HG03521 (cell line): ENCODE measurements around the gene STRIP2.
"Not testable (repeated sequence)": the region's sequence is repeated elsewhere in the genome, so short reads cannot be mapped to it uniquely, and the experiment has no call there.

ENCODE experiments used
- ATAC-seq: cut with Tn5 transposase; IDR thresholded peaks from one replicate; pipeline ENCODE4 v1.9.1; 2021; ENCODE audit warnings: mild to moderate bottlenecking, moderate library complexity; ENCODE audit not compliant: unreplicated experiment

The STRIP2 gene

GRCh38 chr7:129421717-129422250 lies 12.4 kb upstream of the STRIP2 start:
- no peak for ATAC-seq

- ATAC-seq: no peak
Observed at GRCh38 chr7:129422727-129423126, 11.5 kb upstream of the STRIP2 start.

- no peak for ATAC-seq
Observed at GRCh38 chr7:129423700-129424410, 10.4 kb upstream of the STRIP2 start.

GRCh38 chr7:129426482-129426881 lies 7.8 kb upstream of the STRIP2 start:
- ATAC-seq: no peak

GRCh38 chr7:129427526-129428045 lies 6.6 kb upstream of the STRIP2 start:
- no peak for ATAC-seq

- no peak for ATAC-seq
Observed at GRCh38 chr7:129431911-129432643, 2.2 kb upstream of the STRIP2 start.

GRCh38 chr7:129434675-129435318 lies 565 bp downstream of the STRIP2 start:
- ATAC-seq: no peak

- no peak for ATAC-seq
Observed at GRCh38 chr7:129435414-129435829, 1.2 kb downstream of the STRIP2 start.

- ATAC-seq: no peak
Observed at GRCh38 chr7:129436335-129436923, 2.2 kb downstream of the STRIP2 start.

- ATAC-seq: no peak
Observed at GRCh38 chr7:129437190-129437589, 3.0 kb downstream of the STRIP2 start.

GRCh38 chr7:129438281-129438838 lies 4.1 kb downstream of the STRIP2 start:
- ATAC-seq: no peak

- no peak for ATAC-seq
Observed at GRCh38 chr7:129438839-129439651, 4.8 kb downstream of the STRIP2 start.

GRCh38 chr7:129439963-129440625 lies 5.9 kb downstream of the STRIP2 start:
- no peak for ATAC-seq

GRCh38 chr7:129443612-129444011 lies 9.4 kb downstream of the STRIP2 start:
- no peak for ATAC-seq

GRCh38 chr7:129444776-129445175 lies 10.5 kb downstream of the STRIP2 start:
- ATAC-seq: not testable (repeated sequence)

- ATAC-seq: not testable (repeated sequence)
Observed at GRCh38 chr7:129446925-129447324, 12.7 kb downstream of the STRIP2 start.

- not testable (repeated sequence) for ATAC-seq
Observed at GRCh38 chr7:129447445-129447844, 13.2 kb downstream of the STRIP2 start.

- not testable (repeated sequence) for ATAC-seq
Observed at GRCh38 chr7:129448608-129449007, 14.4 kb downstream of the STRIP2 start.

- ATAC-seq: no peak
Observed at GRCh38 chr7:129450295-129450694, 16.1 kb downstream of the STRIP2 start.
